H9 (cell line): Measurements from ENCODE around the gene PPP1R1B. TPM values are rescaled to one million over a fixed set of nuclear protein-coding genes. Genes with fewer than 3 reads are reported as not detected.

Experiments used
- DNase-seq: peaks from one replicate; pipeline ENCODE4 v3.0.0-alpha.2; 2017
- H2AFZ ChIP-seq: one replicate; pipeline ENCODE4 v1.6.1; 2013; ENCODE audit warnings: mild to moderate bottlenecking, low read length, control low read depth, moderate library complexity
- H2AK5ac ChIP-seq: 2 replicates; pipeline ENCODE4 v1.6.1; 2013; ENCODE audit warnings: low read length, control low read depth, mixed read lengths; ENCODE audit not compliant: insufficient read length
- H2BK120ac ChIP-seq: one replicate; pipeline ENCODE4 v1.6.1; 2013; ENCODE audit warnings: low read depth, mild to moderate bottlenecking, low read length, control low read depth, inconsistent platforms; ENCODE audit not compliant: poor library complexity, severe bottlenecking
- H2BK12ac ChIP-seq: 2 replicates; pipeline ENCODE4 v1.6.1; 2013; ENCODE audit warnings: low read length, control low read depth, mixed read lengths, low read depth; ENCODE audit not compliant: insufficient read length
- H2BK15ac ChIP-seq: 2 replicates; pipeline ENCODE4 v1.6.1; 2013; ENCODE audit warnings: low read depth, low read length, control low read depth
- H2BK20ac ChIP-seq: one replicate; pipeline ENCODE4 v1.6.1; 2013; ENCODE audit warnings: low read depth, mild to moderate bottlenecking, low read length, control low read depth, inconsistent platforms; ENCODE audit not compliant: poor library complexity, severe bottlenecking
- H2BK5ac ChIP-seq: 2 replicates; pipeline ENCODE4 v1.6.1; 2013; ENCODE audit warnings: low read length, control low read depth, mixed read lengths; ENCODE audit not compliant: insufficient read length
- H3K14ac ChIP-seq: 2 replicates; pipeline ENCODE4 v1.6.1; 2013; ENCODE audit warnings: low read length, control low read depth; ENCODE audit not compliant: insufficient read depth
- H3K18ac ChIP-seq: 2 replicates; pipeline ENCODE4 v1.6.1; 2013; ENCODE audit warnings: low read depth, mild to moderate bottlenecking, mixed read lengths, low read length, control low read depth; ENCODE audit not compliant: insufficient read length
- H3K23ac ChIP-seq: 2 replicates; pipeline ENCODE4 v1.6.1; 2013; ENCODE audit warnings: low read length, control low read depth, mixed read lengths, low read depth; ENCODE audit not compliant: insufficient read length
- H3K23me2 ChIP-seq: 2 replicates; pipeline ENCODE4 v1.6.1; 2013; ENCODE audit warnings: low read depth, mild to moderate bottlenecking, mixed read lengths, low read length, control low read depth; ENCODE audit not compliant: insufficient read length, poor library complexity, severe bottlenecking
- H3K27ac ChIP-seq: 2 replicates; pipeline ENCODE4 v1.5.1; 2013; ENCODE audit warnings: low read length, control low read depth, mixed read lengths, low read depth; ENCODE audit not compliant: insufficient read length
- H3K27me3 ChIP-seq: 2 replicates; pipeline ENCODE4 v1.6.1; 2013; ENCODE audit warnings: low read length, control low read depth, inconsistent platforms; ENCODE audit not compliant: insufficient read depth
- H3K4ac ChIP-seq: 2 replicates; pipeline ENCODE4 v1.6.1; 2013; ENCODE audit warnings: low read depth, mild to moderate bottlenecking, control low read depth, inconsistent platforms, low read length, moderate library complexity
- H3K4me1 ChIP-seq: 2 replicates; pipeline ENCODE4 v1.6.1; 2013; ENCODE audit warnings: low read length, control low read depth, inconsistent platforms; ENCODE audit not compliant: insufficient read depth
- H3K4me2 ChIP-seq: 2 replicates; pipeline ENCODE4 v1.6.1; 2013; ENCODE audit warnings: low read length, control low read depth, mixed read lengths; ENCODE audit not compliant: insufficient read length, insufficient read depth
- H3K56ac ChIP-seq: 2 replicates; pipeline ENCODE4 v1.6.1; 2013; ENCODE audit warnings: low read depth, mild to moderate bottlenecking, mixed read lengths, low read length, control low read depth; ENCODE audit not compliant: insufficient read length
- H3K79me1 ChIP-seq: 2 replicates; pipeline ENCODE4 v1.6.1; 2013; ENCODE audit warnings: low read depth, mild to moderate bottlenecking, moderate library complexity, low read length, control low read depth, inconsistent platforms; ENCODE audit not compliant: insufficient read depth, poor library complexity, severe bottlenecking
- H3K79me2 ChIP-seq: 2 replicates; pipeline ENCODE4 v1.6.1; 2013; ENCODE audit warnings: low read length, control low read depth, inconsistent platforms; ENCODE audit not compliant: insufficient read depth
- H3K9ac ChIP-seq: 2 replicates; pipeline ENCODE4 v1.6.1; 2013; ENCODE audit warnings: low read length, control low read depth, mixed read lengths; ENCODE audit not compliant: insufficient read length; ENCODE audit errors: extremely low read depth
- H3K9me3 ChIP-seq: one replicate; pipeline ENCODE4 v1.6.1; 2013; ENCODE audit warnings: low read depth, low read length, inconsistent platforms; ENCODE audit not compliant: control insufficient read depth
- H3T11ph ChIP-seq: one replicate; pipeline ENCODE4 v1.6.1; 2013; ENCODE audit warnings: mild to moderate bottlenecking, low read length, control low read depth, inconsistent platforms
- H4K20me1 ChIP-seq: one replicate; pipeline ENCODE4 v1.6.1; 2013; ENCODE audit not compliant: control insufficient read depth, insufficient read length, insufficient read depth
- H4K5ac ChIP-seq: 2 replicates; pipeline ENCODE4 v1.6.1; 2013; ENCODE audit warnings: low read depth, mild to moderate bottlenecking, mixed read lengths, low read length, control low read depth; ENCODE audit not compliant: insufficient read length
- H4K8ac ChIP-seq: replicated peaks from 2 replicates; pipeline ENCODE4 v1.6.1; 2013; ENCODE audit warnings: low read length, control low read depth, mixed read lengths, low read depth; ENCODE audit not compliant: insufficient read length
- H4K91ac ChIP-seq: 2 replicates; pipeline ENCODE4 v1.6.1; 2013; ENCODE audit warnings: low read depth, mild to moderate bottlenecking, moderate library complexity, mixed read lengths, low read length, control low read depth; ENCODE audit not compliant: insufficient read length
- H3K27ac Mint-ChIP-seq, 3 experiments: 2 replicates in 2 of 3; 3 replicates in 1 of 3; pipeline ENCODE4 v1.8.0; 2020 to 2021; ENCODE audit warnings: mixed read lengths in 3 of 3, mild to moderate bottlenecking in 1 of 3, moderate library complexity in 1 of 3
- H3K27me3 Mint-ChIP-seq: 2 replicates; pipeline ENCODE4 v1.8.0; 2021; ENCODE audit warnings: low read depth, mild to moderate bottlenecking, moderate library complexity, mixed read lengths
- H3K36me3 Mint-ChIP-seq, 3 experiments: 2 replicates in 2 of 3; 3 replicates in 1 of 3; pipeline ENCODE4 v1.8.0; 2020 to 2021; ENCODE audit warnings: low read depth in 3 of 3, mixed read lengths in 3 of 3; ENCODE audit not compliant: insufficient read depth in 1 of 3
- H3K4me1 Mint-ChIP-seq, 2 experiments: 2 replicates each; pipeline ENCODE4 v1.8.0; 2020; ENCODE audit warnings: mixed read lengths in 2 of 2
- H3K4me3 Mint-ChIP-seq, 2 experiments: 2 replicates in 1 of 2; 3 replicates in 1 of 2; pipeline ENCODE4 v1.8.0; 2020 to 2021; ENCODE audit warnings: mild to moderate bottlenecking in 2 of 2, mixed read lengths in 2 of 2, moderate library complexity in 1 of 2
- H3K9me3 Mint-ChIP-seq, 2 experiments: 2 replicates in 1 of 2; 3 replicates in 1 of 2; pipeline ENCODE4 v1.8.0; 2020; ENCODE audit warnings: mild to moderate bottlenecking in 2 of 2, mixed read lengths in 2 of 2, moderate library complexity in 1 of 2
- WGBS: extraction: QIAGEN DNeasy Blood & Tissue Kit; methylation state at CpG from one replicate; pipeline ENCODE4 v1.1.7; 2013; ENCODE audit warnings: missing lambda C conversion rate, low lambda C conversion rate, mixed read lengths; ENCODE audit not compliant: insufficient read length; ENCODE audit errors: extremely low coverage; 5-methylcytosine and 5-hydroxymethylcytosine counted together
- total RNA-seq: library from RNA; stranded (reverse); gene quantifications from 2 replicates; pipeline ENCODE4 v1.2.1, GENCODE V29; 2021
- TF ChIP-seq, protein P1 (sequence below): fragments of 200-600 bp; sonication (generic); conservative IDR thresholded peaks from 3 replicates; pipeline ENCODE4 v1.8.0; 2021; ENCODE audit warnings: antibody characterized with exemption, mild to moderate bottlenecking

Gene PPP1R1B
- total RNA-seq, 1 experiment from 2014 or later, result 15.5 TPM

GRCh38 chr17:39627047-39627711 lies 427 bp downstream of the PPP1R1B start:
- peak overlapping the region; percentile 58 for H3K4me2 ChIP-seq

More at GRCh38 chr17:39627047-39627711, 427 bp downstream of the PPP1R1B start:
- WGBS, result no CpG with 5 or more reads among the region's 72 CpGs
- peaks cover 61 to 77% of the 10 kb centered on the region in 2 experiments for H3K4me1 Mint-ChIP-seq
- no peak overlapping the region for H2BK120ac ChIP-seq
- H3K4ac ChIP-seq, result no peak overlapping the region
- H3K56ac ChIP-seq, result no peak overlapping the region
- no peak overlapping the region for H4K91ac ChIP-seq
- no peak overlapping the region for H2BK20ac ChIP-seq
- no peak overlapping the region for H2BK15ac ChIP-seq
- no peaks in the 10 kb centered on the region; a peak in 1 of 5 replicates for H3K9me3 Mint-ChIP-seq
- no peaks in the 10 kb centered on the region; a peak in 1 of 7 replicates for H3K36me3 Mint-ChIP-seq
- no peak overlapping the region for H2BK5ac ChIP-seq
- H3K4me1 ChIP-seq, result peaks cover 17% of the 10 kb centered on the region; the same call in 1 of the 2 replicates
- no peak overlapping the region for H3K23ac ChIP-seq
- H3K9ac ChIP-seq, result no peak overlapping the region
- no peak overlapping the region for H3K14ac ChIP-seq
- no peak overlapping the region for H2BK12ac ChIP-seq
- DNase-seq, result peak; percentile 32
- H3K79me1 ChIP-seq, result no peaks in the 10 kb centered on the region
- H2AFZ ChIP-seq, result no peak overlapping the region
- H3K27me3 ChIP-seq, result peaks cover 13% of the 10 kb centered on the region; the same call in 1 of the 2 replicates
- no peak overlapping the region for H3K27ac ChIP-seq
- H3K4me3 Mint-ChIP-seq, result peak overlapping the region; percentile 75 to 96
- no peak overlapping the region for H3K27ac Mint-ChIP-seq
- H3K27me3 Mint-ChIP-seq, result peaks cover 61% of the 10 kb centered on the region
- no peak overlapping the region for H3T11ph ChIP-seq
- no peak overlapping the region for H4K8ac ChIP-seq
- H3K79me2 ChIP-seq, result no peaks in the 10 kb centered on the region
- TF ChIP-seq, protein P1, sequence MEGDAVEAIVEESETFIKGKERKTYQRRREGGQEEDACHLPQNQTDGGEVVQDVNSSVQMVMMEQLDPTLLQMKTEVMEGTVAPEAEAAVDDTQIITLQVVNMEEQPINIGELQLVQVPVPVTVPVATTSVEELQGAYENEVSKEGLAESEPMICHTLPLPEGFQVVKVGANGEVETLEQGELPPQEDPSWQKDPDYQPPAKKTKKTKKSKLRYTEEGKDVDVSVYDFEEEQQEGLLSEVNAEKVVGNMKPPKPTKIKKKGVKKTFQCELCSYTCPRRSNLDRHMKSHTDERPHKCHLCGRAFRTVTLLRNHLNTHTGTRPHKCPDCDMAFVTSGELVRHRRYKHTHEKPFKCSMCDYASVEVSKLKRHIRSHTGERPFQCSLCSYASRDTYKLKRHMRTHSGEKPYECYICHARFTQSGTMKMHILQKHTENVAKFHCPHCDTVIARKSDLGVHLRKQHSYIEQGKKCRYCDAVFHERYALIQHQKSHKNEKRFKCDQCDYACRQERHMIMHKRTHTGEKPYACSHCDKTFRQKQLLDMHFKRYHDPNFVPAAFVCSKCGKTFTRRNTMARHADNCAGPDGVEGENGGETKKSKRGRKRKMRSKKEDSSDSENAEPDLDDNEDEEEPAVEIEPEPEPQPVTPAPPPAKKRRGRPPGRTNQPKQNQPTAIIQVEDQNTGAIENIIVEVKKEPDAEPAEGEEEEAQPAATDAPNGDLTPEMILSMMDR, result no peak
- no peaks in the 10 kb centered on the region for H4K20me1 ChIP-seq
- H3K9me3 ChIP-seq, result no peaks in the 10 kb centered on the region
- no peak overlapping the region for H3K18ac ChIP-seq
- H2AK5ac ChIP-seq, result no peak overlapping the region
- H4K5ac ChIP-seq, result no peak overlapping the region
- H3K23me2 ChIP-seq, result peaks cover 13% of the 10 kb centered on the region
